B cell (primary cell): ENCODE results near the gene CBL. TPM values are rescaled to one million over a fixed set of nuclear protein-coding genes. Genes with fewer than 3 reads are reported as not detected.

Experiments used
- ATAC-seq: fragments of 200-7000 bp; cut with Tn5 transposase; one replicate; pipeline ENCODE4 v1.10.0; 2021; ENCODE audit warnings: low read depth, mild to moderate bottlenecking, moderate number of reproducible peaks, moderate library complexity
- CTCF ChIA-PET: fragments of 350-600 bp; sonication (Branson Sonifier 250); formaldehyde crosslinking; loops from one replicate; lab custom pipeline; 2021; ENCODE audit warnings: antibody characterized with exemption, inconsistent platforms; lab: Charles Lee
- POLR2A ChIA-PET: fragments of 350-600 bp; sonication (Branson Sonifier 250); formaldehyde crosslinking; loops from one replicate; lab custom pipeline; 2021; ENCODE audit warnings: antibody characterized with exemption; lab: Charles Lee
- DNase-seq: peaks from one replicate; pipeline ENCODE4 v3.0.0; 2013
- H2AFZ ChIP-seq: 2 replicates; pipeline ENCODE4 v1.6.1; 2012; ENCODE audit warnings: mild to moderate bottlenecking, low read depth, low read length; ENCODE audit not compliant: insufficient read depth, poor library complexity, severe bottlenecking
- H3K27ac ChIP-seq, 2 donors: 1 replicate in 1 of 2; 2 replicates in 1 of 2; pipeline ENCODE4 v1.5.1; 2012 to 2013; ENCODE audit warnings: low read length in 2 of 2, mild to moderate bottlenecking in 2 of 2, moderate library complexity in 1 of 2
- H3K27me3 ChIP-seq, 4 experiments: fragments of 200-600 bp in 1 of 4; sonication (generic) in 1 of 4; replicated peaks in 1 of 4; 1 replicate in 2 of 4; 2 replicates in 2 of 4; pipeline versions ENCODE4 v1.6.1 to v1.7.0; 2013 to 2016; ENCODE audit warnings: low read length in 3 of 4, mild to moderate bottlenecking in 2 of 4, mixed read lengths in 1 of 4, moderate library complexity in 1 of 4; ENCODE audit not compliant: insufficient read depth in 4 of 4, control insufficient read depth in 3 of 4; ENCODE audit errors: control extremely low read depth in 1 of 4
- H3K36me3 ChIP-seq, 2 experiments: replicated peaks in 1 of 2; 1 replicate in 1 of 2; 2 replicates in 1 of 2; pipeline versions ENCODE4 v1.6.1 to v1.7.1; 2013; ENCODE audit warnings: low read length in 1 of 2; ENCODE audit not compliant: insufficient read depth in 2 of 2, control insufficient read depth in 1 of 2; ENCODE audit errors: control extremely low read depth in 1 of 2, extremely low read depth in 1 of 2
- H3K4me1 ChIP-seq, 2 donors: fragments of 200-600 bp in 1 of 2; sonication (generic) in 1 of 2; 1 replicate in 1 of 2; 2 replicates in 1 of 2; pipeline versions ENCODE4 v1.5.1 to v1.6.1; 2013 to 2017; ENCODE audit warnings: low read length in 2 of 2; ENCODE audit not compliant: control insufficient read depth in 2 of 2, insufficient read depth in 2 of 2
- H3K4me2 ChIP-seq: replicated peaks from 2 replicates; pipeline ENCODE3; 2012; ENCODE audit warnings: mild to moderate bottlenecking, low read depth, low read length; ENCODE audit not compliant: poor library complexity, severe bottlenecking
- H3K4me3 ChIP-seq, 5 experiments: fragments of 200-600 bp in 1 of 5; sonication (generic) in 1 of 5; 1 replicate in 3 of 5; 2 replicates in 2 of 5; pipeline versions ENCODE4 v1.5.1 to v1.7.0; 2011 to 2016; ENCODE audit warnings: low read length in 4 of 5, mild to moderate bottlenecking in 4 of 5, low read depth in 2 of 5, control low read depth in 1 of 5, moderate library complexity in 1 of 5; ENCODE audit not compliant: insufficient read depth in 1 of 5; ENCODE audit errors: control extremely low read depth in 1 of 5, extremely low read depth in 1 of 5
- H3K79me2 ChIP-seq: fragments of 200-600 bp; sonication (generic); one replicate; pipeline ENCODE4 v1.6.0; 2016; ENCODE audit warnings: low read length; ENCODE audit not compliant: control insufficient read depth, insufficient read depth
- H3K9ac ChIP-seq: fragments of 200-600 bp; sonication (generic); 2 replicates; pipeline ENCODE4 v1.6.1; 2017; ENCODE audit warnings: mild to moderate bottlenecking, low read length, moderate library complexity
- H3K9me3 ChIP-seq, 3 donors: one replicate each; pipeline versions ENCODE4 v1.6.1 to v1.7.1; 2013; ENCODE audit warnings: low read length in 2 of 3; ENCODE audit not compliant: control insufficient read depth in 2 of 3, insufficient read depth in 1 of 3; ENCODE audit errors: control extremely low read depth in 1 of 3
- H4K20me1 ChIP-seq: 2 replicates; pipeline ENCODE4 v1.6.0; 2012; ENCODE audit warnings: mild to moderate bottlenecking, low read length; ENCODE audit not compliant: insufficient read depth, control insufficient read depth, poor library complexity, severe bottlenecking
- H3K27ac Mint-ChIP-seq: one replicate; pipeline ENCODE4 v1.8.0; 2021; ENCODE audit warnings: mixed read lengths
- H3K27me3 Mint-ChIP-seq: one replicate; pipeline ENCODE4 v1.8.0; 2021; ENCODE audit warnings: mixed read lengths
- H3K4me1 Mint-ChIP-seq: one replicate; pipeline ENCODE4 v1.8.0; 2021; ENCODE audit warnings: mixed read lengths
- H3K4me3 Mint-ChIP-seq: one replicate; pipeline ENCODE4 v1.8.0; 2021; ENCODE audit warnings: mixed read lengths
- H3K9me3 Mint-ChIP-seq: one replicate; pipeline ENCODE4 v1.8.0; 2022; ENCODE audit warnings: mixed read lengths; ENCODE audit not compliant: insufficient read depth
- EZH2 ChIP-seq: IDR thresholded peaks from 2 replicates; pipeline ENCODE4 v1.6.1; 2012; ENCODE audit warnings: borderline replicate concordance, low read depth, mild to moderate bottlenecking, moderate library complexity, low read length; ENCODE audit not compliant: insufficient read depth, poor library complexity, severe bottlenecking
- WGBS: methylation state at CpG from one replicate; pipeline ENCODE4 v1.1.5; 2013; ENCODE audit warnings: missing lambda C conversion rate; ENCODE audit not compliant: insufficient coverage; 5-methylcytosine and 5-hydroxymethylcytosine counted together
- intact Hi-C: fragments of 100-400 bp; cut with micrococcal nuclease; formaldehyde crosslinking; loops from one replicate; pipeline ENCODE4 v1.10.0; 2022
- polyA plus RNA-seq: library from polyadenylated mRNA; depleted of rRNA; stranded (reverse); fragments of >200 nt; gene quantifications from 2 replicates; pipeline ENCODE4 v1.2.3, GENCODE V29; 2012
- total RNA-seq, 2 donors: library from RNA; stranded (reverse); fragments of 120-200 nt in 1 of 2; gene quantifications; 1 replicate in 1 of 2; 2 replicates in 1 of 2; pipeline versions ENCODE4 v1.2.3 to v1.2.4, GENCODE V29; 2013 to 2022
- TF ChIP-seq, protein P1 (sequence below): fragments of 200-600 bp; IDR thresholded peaks from one replicate; pipeline ENCODE4 v1.8.0; 2022; ENCODE audit warnings: antibody characterized with exemption, mild to moderate bottlenecking

The CBL gene
- total and polyA plus RNA-seq, 2 donors (not counting 1 experiment from before 2014, with no cell fraction given) = 11.7 to 35.2 TPM

- H3K4me2 ChIP-seq = no peak overlapping the region
- ChIA-PET POLR2A (interaction anchor here (0.6 to 1.5 kb wide), 3 partner anchors 16 to 54 kb away, joined by 3 to 11 read pairs (median 8); no protein-coding TSS in a partner anchor), CTCF (interaction anchor here (0.7 to 4.0 kb wide), 11 partner anchors 11 to 236 kb away, joined by 3 to 45 read pairs (median 5); partner anchors contain the start of genes CBL and NLRX1)
- peaks cover 14% of the 10 kb centered on the region for H3K79me2 ChIP-seq
- WGBS = 84% methylated on average over 5 of the region's 9 CpGs
- no peak overlapping the region for H3K4me3 ChIP-seq
- H3K9me3 ChIP-seq = peaks cover 0 to 3% (median 0%) of the 10 kb centered on the region in 3 donors
- H3K9ac ChIP-seq = no peak overlapping the region
- peaks cover 37 to 43% of the 10 kb centered on the region in 2 donors for H3K4me1 ChIP-seq
- ATAC-seq (no peak), DNase-seq (peak; percentile 21)
- TF ChIP-seq, protein P1, sequence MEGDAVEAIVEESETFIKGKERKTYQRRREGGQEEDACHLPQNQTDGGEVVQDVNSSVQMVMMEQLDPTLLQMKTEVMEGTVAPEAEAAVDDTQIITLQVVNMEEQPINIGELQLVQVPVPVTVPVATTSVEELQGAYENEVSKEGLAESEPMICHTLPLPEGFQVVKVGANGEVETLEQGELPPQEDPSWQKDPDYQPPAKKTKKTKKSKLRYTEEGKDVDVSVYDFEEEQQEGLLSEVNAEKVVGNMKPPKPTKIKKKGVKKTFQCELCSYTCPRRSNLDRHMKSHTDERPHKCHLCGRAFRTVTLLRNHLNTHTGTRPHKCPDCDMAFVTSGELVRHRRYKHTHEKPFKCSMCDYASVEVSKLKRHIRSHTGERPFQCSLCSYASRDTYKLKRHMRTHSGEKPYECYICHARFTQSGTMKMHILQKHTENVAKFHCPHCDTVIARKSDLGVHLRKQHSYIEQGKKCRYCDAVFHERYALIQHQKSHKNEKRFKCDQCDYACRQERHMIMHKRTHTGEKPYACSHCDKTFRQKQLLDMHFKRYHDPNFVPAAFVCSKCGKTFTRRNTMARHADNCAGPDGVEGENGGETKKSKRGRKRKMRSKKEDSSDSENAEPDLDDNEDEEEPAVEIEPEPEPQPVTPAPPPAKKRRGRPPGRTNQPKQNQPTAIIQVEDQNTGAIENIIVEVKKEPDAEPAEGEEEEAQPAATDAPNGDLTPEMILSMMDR = no peak
- no peak for TF ChIP-seq EZH2
- H3K4me3 Mint-ChIP-seq = no peak overlapping the region
- H3K36me3 ChIP-seq = peaks cover 0 to 2% of the 10 kb centered on the region in 2 experiments
- peaks cover 7% of the 10 kb centered on the region for H4K20me1 ChIP-seq
- H3K4me1 Mint-ChIP-seq = peaks cover 42% of the 10 kb centered on the region
- H3K27me3 Mint-ChIP-seq = peaks cover 25% of the 10 kb centered on the region
- H3K27me3 ChIP-seq = peaks cover 0 to 42% (median 27%) of the 10 kb centered on the region in 4 experiments
- H3K27ac Mint-ChIP-seq = no peak overlapping the region
- H3K27ac ChIP-seq = no peak overlapping the region
- no peaks in the 10 kb centered on the region for H3K9me3 Mint-ChIP-seq
- intact Hi-C loops = no loop called here
- H2AFZ ChIP-seq = no peak overlapping the region
Observed at GRCh38 chr11:119337581-119338317, 131.6 kb downstream of the CBL start.
